NCI-H510A treated with DMSO at 0.1 percent for 48 hours (cell line): ENCODE results near the gene ENGASE.
"Not testable (repeated sequence)": the region's sequence is repeated elsewhere in the genome, so short reads cannot be mapped to it uniquely, and the experiment has no call there.

ENCODE experiments used
- DNase-seq: peaks from one replicate; lab custom pipeline; 2025; lab: John Stamatoyannopoulos, UW

Gene ENGASE

GRCh38 chr17:79053251-79053925 lies 21.2 kb upstream of the ENGASE start:
- DNase-seq = no peak

GRCh38 chr17:79054200-79054960 lies 20.2 kb upstream of the ENGASE start:
- no peak for DNase-seq

GRCh38 chr17:79055197-79055596 lies 19.4 kb upstream of the ENGASE start:
- no peak for DNase-seq

- DNase-seq = no peak
Observed at GRCh38 chr17:79057737-79058385, 16.8 kb upstream of the ENGASE start.

- no peak for DNase-seq
Observed at GRCh38 chr17:79062691-79063090, 11.9 kb upstream of the ENGASE start.

GRCh38 chr17:79064026-79064425 lies 10.6 kb upstream of the ENGASE start:
- DNase-seq = no peak

- no peak for DNase-seq
Observed at GRCh38 chr17:79065105-79065670, 9.4 kb upstream of the ENGASE start.

GRCh38 chr17:79066963-79067362 lies 7.7 kb upstream of the ENGASE start:
- DNase-seq = no peak

GRCh38 chr17:79070266-79070880 lies 4.3 kb upstream of the ENGASE start:
- DNase-seq = no peak

- no peak for DNase-seq
Observed at GRCh38 chr17:79071161-79071740, 3.4 kb upstream of the ENGASE start.

GRCh38 chr17:79072544-79072943 lies 2.1 kb upstream of the ENGASE start:
- no peak for DNase-seq

- no peak for DNase-seq
Observed at GRCh38 chr17:79073016-79073705, 1.5 kb upstream of the ENGASE start.

- no peak for DNase-seq
Observed at GRCh38 chr17:79073706-79074088, 927 bp upstream of the ENGASE start.

- not testable (repeated sequence) for DNase-seq
Observed at GRCh38 chr17:79074121-79074648, 439 bp upstream of the ENGASE start.

GRCh38 chr17:79075446-79075750 lies 774 bp downstream of the ENGASE start:
- no peak for DNase-seq

- DNase-seq = no peak
Observed at GRCh38 chr17:79075861-79076406, 1.3 kb downstream of the ENGASE start.

- no peak for DNase-seq
Observed at GRCh38 chr17:79077587-79077986, 3.0 kb downstream of the ENGASE start.

GRCh38 chr17:79078476-79079190 lies 4.0 kb downstream of the ENGASE start:
- DNase-seq = no peak

- no peak for DNase-seq
Observed at GRCh38 chr17:79079421-79080200, 5.0 kb downstream of the ENGASE start.

- DNase-seq = no peak
Observed at GRCh38 chr17:79080349-79080748, 5.7 kb downstream of the ENGASE start.
